Transverse colon (tissue), 4 donors: ENCODE measurements around the gene ROBO1. TPM values are rescaled to one million over a fixed set of nuclear protein-coding genes. Genes with fewer than 3 reads are reported as not detected.

ENCODE experiments used
- DNase-seq: peaks from one replicate; pipeline ENCODE4 v3.0.0-alpha.2; 2019
- H3K27ac ChIP-seq, 4 donors: fragments of 200-600 bp; sonication (generic); 2 replicates each; pipeline ENCODE4 v1.5.1; 2016 to 2018; ENCODE audit warnings: inconsistent platforms in 4 of 4
- H3K27me3 ChIP-seq: fragments of 200-600 bp; sonication (generic); 2 replicates; pipeline ENCODE4 v1.5.1; 2017; ENCODE audit warnings: inconsistent platforms
- H3K36me3 ChIP-seq, 4 donors: fragments of 200-600 bp; sonication (generic); 2 replicates each; pipeline ENCODE4 v1.5.1; 2017 to 2019; ENCODE audit warnings: inconsistent platforms in 4 of 4
- H3K4me1 ChIP-seq, 4 donors: fragments of 200-600 bp; sonication (generic); 2 replicates each; pipeline ENCODE4 v1.5.1; 2017 to 2020; ENCODE audit warnings: inconsistent platforms in 4 of 4
- H3K4me3 ChIP-seq, 4 donors: fragments of 200-600 bp; sonication (generic); 1 replicate in 1 of 4; 2 replicates in 3 of 4; pipeline versions ENCODE4 v1.5.1 to v1.6.1; 2017 to 2019; ENCODE audit warnings: inconsistent platforms in 4 of 4
- H3K9me3 ChIP-seq, 2 donors: fragments of 200-600 bp; sonication (generic); 2 replicates each; pipeline ENCODE4 v1.5.1; 2017 to 2019; ENCODE audit warnings: inconsistent platforms in 2 of 2
- EP300 ChIP-seq: sonication (generic); formaldehyde crosslinking; IDR thresholded peaks from one replicate; pipeline ENCODE4 v1.6.1; 2017; ENCODE audit warnings: antibody characterized with exemption, low read depth
- POLR2A ChIP-seq: fragments of 450-650 bp; IDR thresholded peaks from one replicate; pipeline ENCODE4 v1.6.1; 2016; ENCODE audit warnings: antibody characterized with exemption, mild to moderate bottlenecking, moderate library complexity
- POLR2AphosphoS5 ChIP-seq, 3 donors: sonication (generic); formaldehyde crosslinking; IDR thresholded peaks; one replicate each; pipeline ENCODE4 v1.6.1; 2016; ENCODE audit warnings: antibody characterized with exemption in 3 of 3
- WGBS, 2 donors: methylation state at CpG; one replicate each; pipeline ENCODE4 v1.1.5; 2018; ENCODE audit warnings: low coverage in 1 of 2; 5-methylcytosine and 5-hydroxymethylcytosine counted together
- in situ Hi-C, 4 donors: fragments of 200-750 bp; cut with MboI; loops; one replicate each; pipeline versions ENCODE4 v1.15.0 to v1.15.1; 2017; ENCODE audit warnings: low sequenced_read_pairs in 3 of 4, low pct_ligation_motif_present in 1 of 4, low pct_unique_long_range_greater_than_20kb in 1 of 4
- intact Hi-C: fragments of 100-400 bp; cut with DNase I; formaldehyde crosslinking; loops from one replicate; pipeline ENCODE4 v1.15.1; 2023; ENCODE audit warnings: low total_unique reads
- total RNA-seq, 4 donors: library from RNA; depleted of rRNA; stranded (reverse); fragments of >200 nt; gene quantifications; one replicate each; pipeline ENCODE4 v1.1.0, GENCODE V29; 2016
- TF ChIP-seq, protein P1 (sequence below), 5 experiments: fragments of 200-600 bp in 3 of 5; fragments of 450-650 bp in 2 of 5; sonication (generic) in 3 of 5; IDR thresholded peaks; 1 replicate in 2 of 5; 2 replicates in 3 of 5; pipeline ENCODE4 v1.5.1; 2016 to 2017; ENCODE audit warnings: antibody characterized with exemption in 5 of 5, inconsistent platforms in 3 of 5, mild to moderate bottlenecking in 2 of 5, moderate library complexity in 1 of 5

Gene ROBO1
- total RNA-seq, 4 donors from 2014 or later, result 7.6 to 68.7 (median 9.1) TPM

DNA sequence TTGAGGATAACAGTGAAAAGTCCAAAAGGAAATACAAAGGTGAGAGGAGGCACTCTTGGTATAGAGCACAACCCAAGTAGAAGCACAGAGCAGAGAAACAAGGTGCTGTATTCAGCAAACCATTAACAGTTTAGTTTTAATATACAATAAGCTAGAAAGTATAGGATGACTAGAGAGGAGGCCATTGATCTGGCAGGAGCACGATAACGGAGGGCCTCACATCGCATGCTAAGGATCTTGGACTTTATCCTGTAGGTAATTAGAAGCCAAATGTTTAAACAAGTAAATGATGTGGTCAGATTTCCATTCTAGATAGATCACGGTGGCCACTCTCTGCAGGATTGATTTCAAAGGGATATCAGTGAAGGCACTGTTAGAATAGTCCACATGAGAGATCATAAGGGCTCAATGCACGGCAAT, 935.0 kb downstream of the ROBO1 start:
- H3K9me3 ChIP-seq, result no peaks in the 10 kb centered on the region
- H3K27ac ChIP-seq, result no peak overlapping the region
- H3K36me3 ChIP-seq, result no peaks in the 10 kb centered on the region
- in situ Hi-C loops (no loop called here), intact Hi-C loops (no loop called here)
- DNase-seq, result no peak
- no peaks in the 10 kb centered on the region for H3K27me3 ChIP-seq
- no peaks in the 10 kb centered on the region for H3K4me1 ChIP-seq
- 86% methylated on average over 5 of the region's 5 CpGs for WGBS, 2 donors
- TF ChIP-seq, protein P1, sequence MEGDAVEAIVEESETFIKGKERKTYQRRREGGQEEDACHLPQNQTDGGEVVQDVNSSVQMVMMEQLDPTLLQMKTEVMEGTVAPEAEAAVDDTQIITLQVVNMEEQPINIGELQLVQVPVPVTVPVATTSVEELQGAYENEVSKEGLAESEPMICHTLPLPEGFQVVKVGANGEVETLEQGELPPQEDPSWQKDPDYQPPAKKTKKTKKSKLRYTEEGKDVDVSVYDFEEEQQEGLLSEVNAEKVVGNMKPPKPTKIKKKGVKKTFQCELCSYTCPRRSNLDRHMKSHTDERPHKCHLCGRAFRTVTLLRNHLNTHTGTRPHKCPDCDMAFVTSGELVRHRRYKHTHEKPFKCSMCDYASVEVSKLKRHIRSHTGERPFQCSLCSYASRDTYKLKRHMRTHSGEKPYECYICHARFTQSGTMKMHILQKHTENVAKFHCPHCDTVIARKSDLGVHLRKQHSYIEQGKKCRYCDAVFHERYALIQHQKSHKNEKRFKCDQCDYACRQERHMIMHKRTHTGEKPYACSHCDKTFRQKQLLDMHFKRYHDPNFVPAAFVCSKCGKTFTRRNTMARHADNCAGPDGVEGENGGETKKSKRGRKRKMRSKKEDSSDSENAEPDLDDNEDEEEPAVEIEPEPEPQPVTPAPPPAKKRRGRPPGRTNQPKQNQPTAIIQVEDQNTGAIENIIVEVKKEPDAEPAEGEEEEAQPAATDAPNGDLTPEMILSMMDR (IDR thresholded peaks at IDR 0.05), result no peak
- TF ChIP-seq POLR2AphosphoS5 (IDR thresholded peaks at IDR 0.05) (no peak), POLR2A (no peak), EP300 (no peak)
- no peak overlapping the region for H3K4me3 ChIP-seq

DNA sequence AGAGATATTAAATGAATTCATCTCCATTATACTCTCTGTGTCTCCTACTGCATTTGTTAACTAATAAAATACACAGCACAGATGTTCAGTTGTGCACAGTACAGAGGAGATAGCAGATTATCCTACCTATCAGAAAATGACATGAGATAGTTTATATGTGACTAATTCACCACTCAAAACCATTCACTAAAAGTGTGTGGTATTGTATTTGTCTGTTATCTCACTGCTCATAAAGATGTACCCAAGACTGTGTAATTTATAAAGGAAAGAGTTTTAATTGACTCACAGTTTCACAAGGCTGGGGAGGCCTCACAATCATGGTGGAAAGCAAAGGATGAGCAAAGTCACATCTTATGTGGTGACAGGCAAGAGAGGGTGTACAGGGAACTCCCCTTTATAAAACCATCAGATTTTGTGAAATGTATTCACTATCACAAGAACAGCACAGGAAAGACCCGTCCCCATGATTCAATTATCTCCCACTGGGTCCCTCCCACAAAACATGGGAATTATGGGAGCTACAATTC, 936.3 kb downstream of the ROBO1 start:
- Histone ChIP-seq H3K27ac (no peak overlapping the region), H3K4me3 (no peak overlapping the region), H3K36me3 (no peaks in the 10 kb centered on the region), H3K27me3 (no peaks in the 10 kb centered on the region), H3K4me1 (no peaks in the 10 kb centered on the region), H3K9me3 (no peaks in the 10 kb centered on the region)
- TF ChIP-seq EP300 (no peak), POLR2A (no peak), POLR2AphosphoS5 (IDR thresholded peaks at IDR 0.05) (no peak)
- TF ChIP-seq, protein P1 (IDR thresholded peaks at IDR 0.05), result no peak
- intact Hi-C loops (no loop called here), in situ Hi-C loops (no loop called here)
- 67% methylated on average over 1 of the region's 1 CpG; no CpG with 5 or more reads in 1 of the 2 donors for WGBS, 2 donors
- DNase-seq, result no peak

DNA sequence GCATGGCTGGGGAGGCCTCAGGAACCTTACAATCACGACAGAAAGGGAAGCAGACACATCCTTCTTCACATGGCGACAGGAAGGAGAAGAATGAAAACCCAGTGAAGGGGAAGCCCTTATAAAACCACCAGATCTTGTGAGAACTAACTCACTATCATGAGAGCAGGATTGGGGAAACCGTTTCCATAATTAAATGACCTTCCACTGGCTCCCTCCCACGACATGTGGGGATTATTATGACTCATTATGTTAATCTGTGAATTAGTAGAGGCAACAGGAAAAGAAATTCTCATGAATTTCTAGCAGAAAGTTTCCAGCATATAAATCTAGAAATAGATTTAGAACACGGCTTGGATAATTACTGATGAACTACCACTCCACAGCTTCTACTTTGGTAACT, 937.3 kb downstream of the ROBO1 start:
- no peak for DNase-seq
- Histone ChIP-seq H3K27ac (no peak overlapping the region), H3K27me3 (no peaks in the 10 kb centered on the region), H3K4me3 (no peak overlapping the region), H3K4me1 (no peaks in the 10 kb centered on the region), H3K9me3 (no peaks in the 10 kb centered on the region), H3K36me3 (no peaks in the 10 kb centered on the region)
- intact Hi-C loops, result no loop called here
- TF ChIP-seq POLR2AphosphoS5 (IDR thresholded peaks at IDR 0.05) (no peak), POLR2A (no peak), EP300 (no peak)
- TF ChIP-seq, protein P1 (IDR thresholded peaks at IDR 0.05), result no peak
- in situ Hi-C loops, result no loop called here
- 59 to 61% methylated on average over 5 of the region's 5 CpGs for WGBS, 2 donors

DNA sequence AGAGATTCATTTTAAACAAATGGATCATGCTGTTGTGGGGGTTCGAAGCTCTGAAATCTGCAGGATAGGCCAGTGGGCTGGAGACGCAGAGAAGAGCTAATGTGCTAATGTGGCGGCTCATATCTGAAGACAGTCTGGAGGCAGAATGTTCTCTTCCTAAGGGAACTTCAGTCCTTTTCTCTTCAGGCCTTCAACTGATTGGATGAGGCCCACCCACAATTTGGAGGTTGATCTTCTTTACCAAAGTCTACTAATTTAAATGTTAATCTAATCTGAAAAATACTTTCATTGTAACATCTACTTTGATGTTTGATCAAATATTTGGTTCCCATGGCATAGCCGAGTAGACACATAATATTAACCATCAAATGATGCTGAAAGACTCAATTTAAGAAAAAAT, 940.2 kb downstream of the ROBO1 start:
- intact Hi-C loops, result no loop called here
- WGBS, 2 donors, result 79 to 90% methylated on average over 3 to 4 of the region's 4 CpGs
- H3K27me3 ChIP-seq, result no peaks in the 10 kb centered on the region
- no peak overlapping the region for H3K4me3 ChIP-seq
- in situ Hi-C loops, result no loop called here
- no peaks in the 10 kb centered on the region for H3K4me1 ChIP-seq
- TF ChIP-seq POLR2A (no peak), EP300 (no peak), POLR2AphosphoS5 (IDR thresholded peaks at IDR 0.05) (no peak)
- no peak for DNase-seq
- no peaks in the 10 kb centered on the region for H3K36me3 ChIP-seq
- no peak overlapping the region for H3K27ac ChIP-seq
- no peaks in the 10 kb centered on the region for H3K9me3 ChIP-seq

DNA sequence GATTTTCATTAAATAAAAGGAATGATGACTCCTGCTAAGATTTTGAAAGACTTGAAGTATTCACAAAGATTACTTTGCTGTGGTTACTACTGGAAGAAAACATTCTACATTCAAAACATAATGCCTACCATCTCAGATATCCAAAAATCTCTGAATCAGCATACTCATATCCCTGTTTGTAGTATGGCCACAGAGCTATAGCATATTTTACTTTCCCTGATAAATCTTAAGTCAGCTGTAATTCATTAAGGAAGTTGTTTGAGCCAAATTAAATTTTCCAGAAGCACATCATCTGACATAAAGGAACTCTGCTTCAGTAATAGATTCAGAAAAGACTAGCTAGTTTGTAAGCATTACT, 942.0 kb downstream of the ROBO1 start:
- no peaks in the 10 kb centered on the region for H3K4me1 ChIP-seq
- H3K27ac ChIP-seq, result no peak overlapping the region
- no peak for DNase-seq
- in situ Hi-C loops, result no loop called here
- no peaks in the 10 kb centered on the region for H3K36me3 ChIP-seq
- H3K4me3 ChIP-seq, result no peak overlapping the region
- no peaks in the 10 kb centered on the region for H3K27me3 ChIP-seq
- intact Hi-C loops, result no loop called here
- H3K9me3 ChIP-seq, result no peaks in the 10 kb centered on the region
- TF ChIP-seq, protein P1 (IDR thresholded peaks at IDR 0.05), result no peak
- TF ChIP-seq EP300 (no peak), POLR2AphosphoS5 (IDR thresholded peaks at IDR 0.05) (no peak), POLR2A (no peak)
